ENCODE results near the gene NFIX.

The NFIX gene

GRCh38 chr19:13012690-13013608, 17.7 kb downstream of the NFIX start:
- Mint-ChIP-seq H3K27me3 (peaks cover 100% of the 10 kb centered on the region), H3K27ac (peak overlapping the region; percentile 7), H3K4me1 (peaks cover 23% of the 10 kb centered on the region), H3K4me3 (peak overlapping the region; percentile 56), H3K36me3 (peaks cover 2% of the 10 kb centered on the region), H3K9me3 (no peaks in the 10 kb centered on the region)
- DNase-seq: peak; percentile 51
- CTCF ChIA-PET: interaction anchor here (0.8 to 2.9 kb wide), 6 partner anchors 16 to 81 kb away, joined by 3 to 13 read pairs (median 6); no protein-coding TSS in a partner anchor

GRCh38 chr19:13013649-13014048, 18.4 kb downstream of the NFIX start:
- H3K27ac Mint-ChIP-seq: peak overlapping the region; percentile 42
- peak overlapping the region; percentile 50 for H3K4me3 Mint-ChIP-seq
- no peaks in the 10 kb centered on the region for H3K9me3 Mint-ChIP-seq
- H3K4me1 Mint-ChIP-seq: peaks cover 23% of the 10 kb centered on the region
- H3K36me3 Mint-ChIP-seq: peaks cover 2% of the 10 kb centered on the region
- DNase-seq: no peak
- CTCF ChIA-PET: interaction anchor here (0.8 to 2.9 kb wide), 6 partner anchors 15 to 80 kb away, joined by 3 to 13 read pairs (median 6); no protein-coding TSS in a partner anchor
- H3K27me3 Mint-ChIP-seq: peaks cover 100% of the 10 kb centered on the region

- Mint-ChIP-seq H3K9me3 (no peaks in the 10 kb centered on the region), H3K4me3 (peak overlapping the region; percentile 50), H3K36me3 (peaks cover 2% of the 10 kb centered on the region), H3K4me1 (peaks cover 23% of the 10 kb centered on the region), H3K27me3 (peaks cover 96% of the 10 kb centered on the region), H3K27ac (peak overlapping the region; percentile 52)
- no peak for DNase-seq
- CTCF ChIA-PET: interaction anchor here (1.4 to 2.9 kb wide), 4 partner anchors 14 to 79 kb away, joined by 6 to 13 read pairs (median 8); no protein-coding TSS in a partner anchor
These were observed 19.0 kb downstream of the NFIX start for GRCh38 chr19:13014101-13014920.

GRCh38 chr19:13014921-13015280, 19.6 kb downstream of the NFIX start:
- peak overlapping the region; percentile 52 for H3K27ac Mint-ChIP-seq
- no peak overlapping the region for H3K4me3 Mint-ChIP-seq
- H3K27me3 Mint-ChIP-seq: peaks cover 96% of the 10 kb centered on the region
- H3K9me3 Mint-ChIP-seq: no peaks in the 10 kb centered on the region
- peaks cover 2% of the 10 kb centered on the region for H3K36me3 Mint-ChIP-seq
- CTCF ChIA-PET: interaction anchor here (1.8 to 2.9 kb wide), 2 partner anchors 19 to 46 kb away, joined by 6 to 13 read pairs; no protein-coding TSS in a partner anchor
- H3K4me1 Mint-ChIP-seq: peaks cover 23% of the 10 kb centered on the region
- no peak for DNase-seq

GRCh38 chr19:13015361-13016223, 20.3 kb downstream of the NFIX start:
- CTCF ChIA-PET: interaction anchor here (2.9 kb wide), 1 partner anchor 46 kb away, joined by 13 read pairs; no protein-coding TSS in a partner anchor
- Mint-ChIP-seq H3K4me1 (peaks cover 23% of the 10 kb centered on the region), H3K4me3 (no peak overlapping the region), H3K9me3 (no peaks in the 10 kb centered on the region), H3K27ac (no peak overlapping the region), H3K27me3 (peaks cover 96% of the 10 kb centered on the region), H3K36me3 (peaks cover 2% of the 10 kb centered on the region)
- DNase-seq: no peak

- DNase-seq: no peak
- Mint-ChIP-seq H3K4me3 (no peak overlapping the region), H3K27me3 (peaks cover 94% of the 10 kb centered on the region), H3K36me3 (peaks cover 2% of the 10 kb centered on the region), H3K27ac (no peak overlapping the region), H3K4me1 (peaks cover 23% of the 10 kb centered on the region), H3K9me3 (no peaks in the 10 kb centered on the region)
- CTCF ChIA-PET: no interaction called here
These were observed 21.0 kb downstream of the NFIX start for GRCh38 chr19:13016245-13016627.

- H3K27me3 Mint-ChIP-seq: peaks cover 94% of the 10 kb centered on the region
- peaks cover 20% of the 10 kb centered on the region for H3K4me1 Mint-ChIP-seq
- no peak for DNase-seq
- H3K36me3 Mint-ChIP-seq: peaks cover 2% of the 10 kb centered on the region
- H3K27ac Mint-ChIP-seq: no peak overlapping the region
- H3K4me3 Mint-ChIP-seq: no peak overlapping the region
- H3K9me3 Mint-ChIP-seq: no peaks in the 10 kb centered on the region
- CTCF ChIA-PET: no interaction called here
These were observed 21.5 kb downstream of the NFIX start for GRCh38 chr19:13016628-13017305.

- Mint-ChIP-seq H3K4me1 (peaks cover 25% of the 10 kb centered on the region), H3K36me3 (peaks cover 2% of the 10 kb centered on the region), H3K9me3 (no peaks in the 10 kb centered on the region), H3K4me3 (no peak overlapping the region), H3K27me3 (peaks cover 94% of the 10 kb centered on the region), H3K27ac (no peak overlapping the region)
- no peak for DNase-seq
- CTCF ChIA-PET: interaction anchor here (0.6 to 1.2 kb wide), 3 partner anchors 11 to 856 kb away, joined by 3 to 4 read pairs (median 3); no protein-coding TSS in a partner anchor
These were observed 22.2 kb downstream of the NFIX start for GRCh38 chr19:13017306-13018034.

- no peak for DNase-seq
- CTCF ChIA-PET: interaction anchor here (0.6 to 1.2 kb wide), 3 partner anchors 10 to 856 kb away, joined by 3 to 4 read pairs (median 3); no protein-coding TSS in a partner anchor
- no peak overlapping the region for H3K4me3 Mint-ChIP-seq
- peaks cover 2% of the 10 kb centered on the region for H3K36me3 Mint-ChIP-seq
- no peaks in the 10 kb centered on the region for H3K9me3 Mint-ChIP-seq
- no peak overlapping the region for H3K27ac Mint-ChIP-seq
- H3K4me1 Mint-ChIP-seq: peaks cover 24% of the 10 kb centered on the region
- peaks cover 94% of the 10 kb centered on the region for H3K27me3 Mint-ChIP-seq
These were observed 23.0 kb downstream of the NFIX start for GRCh38 chr19:13018035-13018914.

GRCh38 chr19:13019332-13019731, 24.1 kb downstream of the NFIX start:
- DNase-seq: no peak
- H3K9me3 Mint-ChIP-seq: no peaks in the 10 kb centered on the region
- peaks cover 20% of the 10 kb centered on the region for H3K4me1 Mint-ChIP-seq
- CTCF ChIA-PET: no interaction called here
- no peak overlapping the region for H3K27ac Mint-ChIP-seq
- H3K4me3 Mint-ChIP-seq: no peak overlapping the region
- H3K27me3 Mint-ChIP-seq: peaks cover 94% of the 10 kb centered on the region
- H3K36me3 Mint-ChIP-seq: peaks cover 2% of the 10 kb centered on the region

GRCh38 chr19:13020002-13020414, 24.7 kb downstream of the NFIX start:
- peaks cover 2% of the 10 kb centered on the region for H3K36me3 Mint-ChIP-seq
- peaks cover 23% of the 10 kb centered on the region for H3K4me1 Mint-ChIP-seq
- CTCF ChIA-PET: interaction anchor here (1.6 kb wide), 1 partner anchor 14 kb away, joined by 5 read pairs; no protein-coding TSS in a partner anchor
- no peak overlapping the region for H3K4me3 Mint-ChIP-seq
- H3K27me3 Mint-ChIP-seq: peaks cover 94% of the 10 kb centered on the region
- no peaks in the 10 kb centered on the region for H3K9me3 Mint-ChIP-seq
- DNase-seq: no peak
- H3K27ac Mint-ChIP-seq: no peak overlapping the region
